Activated CD4-positive, alpha-beta memory T cell treated with anti-CD3 and anti-CD28 coated beads for 36 hours (primary cell): ENCODE measurements around the gene FAM72D. TPM values are rescaled to one million over a fixed set of nuclear protein-coding genes. Genes with fewer than 3 reads are reported as not detected.
"Not testable (repeated sequence)": the region's sequence is repeated elsewhere in the genome, so short reads cannot be mapped to it uniquely, and the experiment has no call there.

ENCODE experiments used
- CTCF ChIA-PET: fragments of 350-600 bp; sonication (Branson Sonifier 250); formaldehyde crosslinking; loops from one replicate; lab custom pipeline; 2021; ENCODE audit warnings: antibody characterized with exemption, inconsistent platforms; lab: Charles Lee
- POLR2A ChIA-PET: fragments of 350-600 bp; sonication (Branson Sonifier 250); formaldehyde crosslinking; loops from one replicate; lab custom pipeline; 2021; ENCODE audit warnings: antibody characterized with exemption; lab: Charles Lee
- DNase-seq: peaks from one replicate; pipeline ENCODE4 v3.0.0-alpha.2; 2020
- H3K27ac Mint-ChIP-seq: one replicate; pipeline ENCODE4 v1.8.0; 2021; ENCODE audit warnings: mixed read lengths
- H3K27me3 Mint-ChIP-seq: one replicate; pipeline ENCODE4 v1.8.0; 2021; ENCODE audit warnings: mixed read lengths
- H3K36me3 Mint-ChIP-seq: one replicate; pipeline ENCODE4 v1.8.0; 2021; ENCODE audit warnings: mixed read lengths
- H3K4me1 Mint-ChIP-seq: one replicate; pipeline ENCODE4 v1.8.0; 2021; ENCODE audit warnings: low read depth, mixed read lengths
- H3K4me3 Mint-ChIP-seq: one replicate; pipeline ENCODE4 v1.8.0; 2021; ENCODE audit warnings: mild to moderate bottlenecking, mixed read lengths
- H3K9me3 Mint-ChIP-seq: one replicate; pipeline ENCODE4 v1.8.0; 2021; ENCODE audit warnings: mixed read lengths
- intact Hi-C: fragments of 100-400 bp; cut with micrococcal nuclease; formaldehyde crosslinking; loops from one replicate; pipeline ENCODE4 v1.15.1; 2023
- total RNA-seq, 2 experiments: library from RNA; stranded (reverse); gene quantifications; one replicate each; pipeline ENCODE4 v1.2.3, GENCODE V29; 2021

Gene FAM72D
- total RNA-seq, 2 experiments from 2014 or later, result 16.7 to 20.1 TPM

DNA sequence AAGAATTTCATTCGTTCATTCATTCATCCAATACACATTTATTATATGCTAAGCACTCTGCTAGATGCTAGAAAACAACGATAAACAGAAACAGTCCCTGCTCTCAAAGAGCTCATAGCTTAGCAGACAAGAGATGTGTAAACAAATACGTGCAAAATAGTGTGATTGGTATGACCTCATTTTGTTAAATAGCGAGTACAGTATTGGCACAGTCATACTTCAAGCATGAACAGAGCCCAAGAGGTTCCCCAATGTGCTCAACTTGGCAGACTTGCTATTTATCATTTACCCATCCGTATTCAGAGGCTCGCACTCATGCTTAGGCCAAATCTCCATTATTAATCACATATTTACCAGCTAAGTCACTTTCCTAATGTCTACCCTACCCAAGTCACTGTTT lies 24.2 kb upstream of the FAM72D start:
- not testable (repeated sequence) for H3K36me3 Mint-ChIP-seq, DNase-seq

GRCh38 chr1:145074021-145074559 lies 21.7 kb upstream of the FAM72D start:
- H3K4me1 Mint-ChIP-seq, POLR2A ChIA-PET, H3K4me3 Mint-ChIP-seq: not testable (repeated sequence)

More for the DNA sequence above, 24.2 kb upstream of the FAM72D start:
- POLR2A ChIA-PET, CTCF ChIA-PET, H3K9me3 Mint-ChIP-seq, H3K4me1 Mint-ChIP-seq, intact Hi-C loops, H3K27ac Mint-ChIP-seq, H3K27me3 Mint-ChIP-seq, H3K4me3 Mint-ChIP-seq: not testable (repeated sequence)

GRCh38 chr1:145076877-145077276 lies 18.9 kb upstream of the FAM72D start:
- POLR2A ChIA-PET, result not testable (repeated sequence)

More at GRCh38 chr1:145074021-145074559, 21.7 kb upstream of the FAM72D start:
- intact Hi-C loops, H3K9me3 Mint-ChIP-seq, H3K27me3 Mint-ChIP-seq, DNase-seq, CTCF ChIA-PET, H3K36me3 Mint-ChIP-seq, H3K27ac Mint-ChIP-seq: not testable (repeated sequence)

DNA sequence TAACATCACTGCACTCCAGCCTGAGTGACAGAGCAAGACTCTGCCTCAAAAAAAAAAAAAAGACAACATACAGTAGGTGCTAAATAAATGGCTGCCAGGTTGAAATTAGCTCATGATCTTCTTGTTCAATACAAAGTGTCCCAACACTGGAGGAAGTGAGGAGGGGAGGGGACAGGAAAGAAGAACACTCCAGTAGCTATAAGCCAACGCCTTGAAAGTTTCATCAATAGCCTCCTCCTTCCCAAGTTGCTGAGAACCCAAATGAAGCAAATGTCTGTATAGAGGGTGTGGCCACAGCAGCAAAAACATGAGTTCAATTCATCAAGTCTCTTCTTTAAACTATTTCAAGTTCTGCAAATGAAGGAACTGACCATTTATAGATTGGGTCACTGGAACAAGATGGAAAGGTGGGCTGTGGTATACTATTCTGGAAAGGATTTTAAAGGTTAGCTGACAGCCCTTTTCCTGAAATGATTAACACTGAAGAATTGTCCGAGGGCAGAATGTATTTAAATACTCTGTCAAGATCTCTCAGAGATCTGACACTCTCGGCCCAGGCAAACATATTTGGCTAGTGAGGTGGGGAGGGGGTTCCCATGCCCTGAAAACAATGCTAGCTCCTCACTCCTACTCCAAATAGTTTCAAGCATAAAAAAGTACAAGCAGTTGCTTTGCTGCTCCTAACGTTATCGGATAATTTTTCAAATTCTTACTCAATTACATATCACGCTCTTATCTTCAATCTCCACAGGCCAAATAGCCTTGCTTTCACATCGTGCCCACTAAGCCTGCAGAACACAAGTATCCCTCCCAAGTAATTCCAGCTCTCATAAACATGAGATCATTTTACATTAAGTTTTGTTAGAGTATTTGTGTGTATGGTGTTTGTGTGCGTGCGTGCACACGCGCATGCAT lies 17.6 kb upstream of the FAM72D start:
- H3K27me3 Mint-ChIP-seq, H3K4me3 Mint-ChIP-seq, H3K4me1 Mint-ChIP-seq, H3K27ac Mint-ChIP-seq, H3K36me3 Mint-ChIP-seq, CTCF ChIA-PET, H3K9me3 Mint-ChIP-seq, DNase-seq, POLR2A ChIA-PET, intact Hi-C loops: not testable (repeated sequence)

More at GRCh38 chr1:145076877-145077276, 18.9 kb upstream of the FAM72D start:
- H3K36me3 Mint-ChIP-seq, H3K27me3 Mint-ChIP-seq, H3K4me1 Mint-ChIP-seq, H3K9me3 Mint-ChIP-seq, H3K4me3 Mint-ChIP-seq, DNase-seq, intact Hi-C loops, H3K27ac Mint-ChIP-seq, CTCF ChIA-PET: not testable (repeated sequence)

GRCh38 chr1:145078787-145079370 lies 16.9 kb upstream of the FAM72D start:
- intact Hi-C loops, result not testable (repeated sequence)

DNA sequence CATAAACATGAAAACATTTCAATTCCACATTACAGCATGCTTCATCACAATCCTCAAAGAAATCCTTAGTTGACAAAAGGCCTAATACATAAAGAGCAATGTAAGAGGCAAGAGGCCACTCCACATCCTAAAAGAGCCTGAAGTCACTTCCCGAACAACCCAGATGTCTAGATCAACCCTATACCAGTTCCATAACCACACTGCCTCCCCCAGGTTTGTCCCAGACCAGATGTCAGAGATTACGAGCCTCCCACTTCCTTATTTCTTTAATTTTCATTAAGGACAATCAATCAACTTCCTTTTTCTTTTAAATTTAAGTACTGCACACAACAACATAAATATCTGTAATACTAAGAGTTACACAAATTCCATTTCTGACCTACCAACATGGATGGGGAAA lies 16.0 kb upstream of the FAM72D start:
- CTCF ChIA-PET, H3K4me3 Mint-ChIP-seq, H3K36me3 Mint-ChIP-seq, DNase-seq, H3K27ac Mint-ChIP-seq, POLR2A ChIA-PET, H3K9me3 Mint-ChIP-seq, H3K27me3 Mint-ChIP-seq, intact Hi-C loops, H3K4me1 Mint-ChIP-seq: not testable (repeated sequence)

More at GRCh38 chr1:145078787-145079370, 16.9 kb upstream of the FAM72D start:
- H3K9me3 Mint-ChIP-seq, DNase-seq, H3K36me3 Mint-ChIP-seq, H3K4me1 Mint-ChIP-seq, H3K27ac Mint-ChIP-seq, H3K27me3 Mint-ChIP-seq, CTCF ChIA-PET, H3K4me3 Mint-ChIP-seq, POLR2A ChIA-PET: not testable (repeated sequence)

- H3K27ac Mint-ChIP-seq, H3K4me3 Mint-ChIP-seq, POLR2A ChIA-PET, intact Hi-C loops, H3K4me1 Mint-ChIP-seq, H3K27me3 Mint-ChIP-seq, H3K36me3 Mint-ChIP-seq, DNase-seq, H3K9me3 Mint-ChIP-seq, CTCF ChIA-PET: not testable (repeated sequence)
Measured at GRCh38 chr1:145080193-145080592, 15.6 kb upstream of the FAM72D start.

DNA sequence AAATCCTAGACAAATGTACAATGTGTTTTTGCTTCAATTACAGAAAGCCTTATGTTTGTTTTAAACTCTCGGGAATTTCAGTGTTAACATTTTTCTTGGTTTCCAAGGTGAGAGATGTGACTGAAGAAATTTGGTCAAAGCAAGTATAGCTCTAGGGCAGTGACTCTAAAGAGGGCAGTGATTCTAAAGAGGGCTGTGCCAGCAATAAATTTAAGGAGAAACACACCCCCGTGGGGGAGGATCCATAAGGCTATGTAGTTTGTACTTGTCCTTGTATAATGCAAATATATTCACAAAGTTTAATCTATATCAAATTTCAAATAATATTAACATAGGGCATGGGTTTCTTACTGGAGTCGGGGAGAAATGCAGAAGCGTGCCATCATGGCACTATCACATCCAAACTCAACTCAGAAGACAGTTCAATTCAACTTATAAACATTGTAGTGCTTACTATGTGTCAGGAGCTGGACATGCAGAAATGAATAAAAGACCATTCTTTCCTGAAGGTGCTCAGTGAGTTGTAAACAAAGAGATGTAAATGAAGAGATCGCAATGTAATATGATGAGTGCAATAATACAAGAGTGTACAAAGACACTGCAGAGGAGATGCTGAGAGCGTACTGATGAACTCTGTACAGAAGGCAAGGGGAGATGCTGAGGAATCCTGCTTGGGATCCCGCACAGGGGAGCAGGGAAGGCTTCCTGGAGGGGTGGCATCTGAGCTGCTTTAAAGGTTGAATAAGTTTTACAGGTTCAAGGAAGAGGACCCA lies 13.1 kb upstream of the FAM72D start:
- H3K27ac Mint-ChIP-seq, CTCF ChIA-PET, H3K4me1 Mint-ChIP-seq, H3K4me3 Mint-ChIP-seq, H3K36me3 Mint-ChIP-seq, intact Hi-C loops, H3K27me3 Mint-ChIP-seq, POLR2A ChIA-PET, DNase-seq, H3K9me3 Mint-ChIP-seq: not testable (repeated sequence)

GRCh38 chr1:145093517-145094149 lies 2.1 kb upstream of the FAM72D start:
- intact Hi-C loops, H3K9me3 Mint-ChIP-seq, H3K27ac Mint-ChIP-seq, CTCF ChIA-PET, H3K36me3 Mint-ChIP-seq, POLR2A ChIA-PET, H3K4me1 Mint-ChIP-seq, H3K27me3 Mint-ChIP-seq: not testable (repeated sequence)
- peak overlapping the region; percentile 89 for H3K4me3 Mint-ChIP-seq
- peak; percentile 25 for DNase-seq

GRCh38 chr1:145094655-145095211 lies 1.0 kb upstream of the FAM72D start:
- H3K36me3 Mint-ChIP-seq, H3K27ac Mint-ChIP-seq, H3K9me3 Mint-ChIP-seq, CTCF ChIA-PET, POLR2A ChIA-PET, H3K27me3 Mint-ChIP-seq, intact Hi-C loops, H3K4me1 Mint-ChIP-seq: not testable (repeated sequence)
- H3K4me3 Mint-ChIP-seq, result peak overlapping the region; percentile 59
- DNase-seq, result peak; percentile 16

GRCh38 chr1:145101725-145102124 lies 6.0 kb downstream of the FAM72D start:
- H3K36me3 Mint-ChIP-seq, H3K4me3 Mint-ChIP-seq, H3K4me1 Mint-ChIP-seq, H3K9me3 Mint-ChIP-seq, H3K27me3 Mint-ChIP-seq, H3K27ac Mint-ChIP-seq, CTCF ChIA-PET, DNase-seq, intact Hi-C loops, POLR2A ChIA-PET: not testable (repeated sequence)
